HepG2 (cell line): Measurements from ENCODE around the gene TUBGCP6. TPM values are rescaled to one million over a fixed set of nuclear protein-coding genes. Genes with fewer than 3 reads are reported as not detected.
A peak's percentile ranks its signal among the peaks of the same experiment; 100 is the strongest.

Experiments used
- ATAC-seq: fragments of 200-7000 bp; cut with Tn5 transposase; 3 replicates; pipeline ENCODE4 v1.9.1; 2020; ENCODE audit warnings: mild to moderate bottlenecking, moderate library complexity
- BruUV-seq: library from RNA; stranded (reverse); fragments of 400-500 nt; replicated peaks from 2 replicates; lab custom pipeline; 2021; lab: Mats Ljungman, UMichigan
- CTCF ChIA-PET: fragments of 300-600 bp; formaldehyde crosslinking; extraction: SDS; loops from one replicate; lab custom pipeline; 2021; ENCODE audit warnings: low total read pairs, inconsistent platforms, low intra/inter-chr PET ratio; lab: Yijun Ruan, JAX
- POLR2A ChIA-PET: fragments of 350-600 bp; sonication (Branson Sonifier 250); formaldehyde crosslinking; loops from one replicate; lab custom pipeline; 2020; ENCODE audit warnings: antibody characterized with exemption, inconsistent platforms; lab: Yijun Ruan, JAX
- DNase-seq: peaks from one replicate; pipeline ENCODE4 v3.0.0-alpha.2; 2015; ENCODE audit warnings: low spot score
- FAIRE-seq: peaks from 3 replicates; lab custom pipeline; 2011; peaks lifted over from hg19 to GRCh38; lab: Jason Lieb, UNC
- H2AFZ ChIP-seq: one replicate; pipeline ENCODE4 v1.6.1; 2011; ENCODE audit warnings: low read length, inconsistent platforms
- H3K27ac ChIP-seq: fragments of 300-600 bp; 3 replicates; pipeline ENCODE4 v1.8.0; 2011; ENCODE audit warnings: mixed run types, mild to moderate bottlenecking, mixed read lengths, low read length, inconsistent platforms; ENCODE audit not compliant: insufficient read depth; ENCODE audit errors: extremely low read length
- H3K27me3 ChIP-seq, 2 experiments: fragments of 200-600 bp in 1 of 2; 2 replicates in 1 of 2; 3 replicates in 1 of 2; pipeline versions ENCODE4 v1.6.0 to v1.8.0; 2011; ENCODE audit warnings: low read length in 2 of 2, mild to moderate bottlenecking in 2 of 2, moderate library complexity in 2 of 2, inconsistent platforms in 1 of 2; ENCODE audit not compliant: insufficient read depth in 2 of 2, control insufficient read depth in 1 of 2
- H3K36me3 ChIP-seq, 2 experiments: fragments of 200-600 bp in 1 of 2; replicated peaks in 1 of 2; 2 replicates in 1 of 2; 3 replicates in 1 of 2; pipeline versions ENCODE4 v1.5.1 to v1.8.0; 2011; ENCODE audit warnings: low read length in 2 of 2, inconsistent platforms in 1 of 2; ENCODE audit not compliant: insufficient read depth in 2 of 2, control insufficient read depth in 1 of 2
- H3K4me1 ChIP-seq: 2 replicates; pipeline ENCODE4 v1.5.1; 2012; ENCODE audit warnings: low read length, inconsistent platforms; ENCODE audit not compliant: insufficient read depth
- H3K4me2 ChIP-seq: 2 replicates; pipeline ENCODE4 v1.6.0; 2011; ENCODE audit warnings: low read depth, low read length, inconsistent platforms
- H3K4me3 ChIP-seq, 3 experiments: fragments of 200-600 bp in 1 of 3; sonication (generic), shearing (Covaris generic) in 1 of 3; replicated peaks in 1 of 3; 2 replicates each; pipeline ENCODE4 v1.5.1; 2011 to 2016; ENCODE audit warnings: low read length in 3 of 3, inconsistent platforms in 2 of 3, low read depth in 2 of 3, mild to moderate bottlenecking in 2 of 3, control low read depth in 1 of 3, mixed read lengths in 1 of 3; ENCODE audit not compliant: insufficient read depth in 1 of 3
- H3K79me2 ChIP-seq: one replicate; pipeline ENCODE4 v1.6.1; 2011; ENCODE audit warnings: low read length, inconsistent platforms; ENCODE audit not compliant: insufficient read depth
- H3K9ac ChIP-seq: 2 replicates; pipeline ENCODE4 v1.6.0; 2011; ENCODE audit warnings: mild to moderate bottlenecking, low read depth, low read length, inconsistent platforms; ENCODE audit not compliant: insufficient read depth
- H3K9me3 ChIP-seq: 2 replicates; pipeline ENCODE4 v1.5.1; 2012; ENCODE audit warnings: mild to moderate bottlenecking, low read length
- H4K20me1 ChIP-seq: 2 replicates; pipeline ENCODE4 v1.6.0; 2011; ENCODE audit warnings: inconsistent platforms, mild to moderate bottlenecking, low read length, moderate library complexity; ENCODE audit not compliant: insufficient read depth
- CREB3 ChIP-seq: sonication (generic); formaldehyde crosslinking; IDR thresholded peaks from 2 replicates; pipeline ENCODE4 v1.5.0; 2020; ENCODE audit warnings: missing genetic modification reagents
- FOSL2 ChIP-seq: sonication (generic); formaldehyde crosslinking; IDR thresholded peaks from 2 replicates; pipeline ENCODE4 v1.4.0; 2020; ENCODE audit warnings: missing genetic modification reagents
- FOXO4 ChIP-seq: sonication (generic); formaldehyde crosslinking; conservative IDR thresholded peaks from 2 replicates; pipeline ENCODE4 v1.8.1; 2023; ENCODE audit warnings: missing genetic modification reagents
- GPBP1L1 ChIP-seq: sonication (generic); formaldehyde crosslinking; IDR thresholded peaks from 2 replicates; pipeline ENCODE4 v1.5.0; 2020; ENCODE audit warnings: mild to moderate bottlenecking, missing genetic modification reagents
- GPN1 ChIP-seq: sonication (generic); formaldehyde crosslinking; IDR thresholded peaks from 2 replicates; pipeline ENCODE4 v1.5.1; 2020; ENCODE audit warnings: missing genetic modification reagents, borderline replicate concordance
- GTF3A ChIP-seq: sonication (generic); formaldehyde crosslinking; conservative IDR thresholded peaks from 2 replicates; pipeline ENCODE4 v1.4.0; 2020; ENCODE audit warnings: mild to moderate bottlenecking, missing genetic modification reagents
- HNRNPUL1 ChIP-seq: fragments of 200-400 bp; formaldehyde crosslinking; IDR thresholded peaks from 2 replicates; pipeline ENCODE4 v1.6.1; 2017; ENCODE audit warnings: low read depth, mild to moderate bottlenecking, low read length, moderate library complexity
- MXD1 ChIP-seq: sonication (generic); formaldehyde crosslinking; IDR thresholded peaks from 2 replicates; pipeline ENCODE4 v1.4.0; 2020; ENCODE audit warnings: mild to moderate bottlenecking, missing genetic modification reagents
- PATZ1 ChIP-seq: sonication (generic); formaldehyde crosslinking; IDR thresholded peaks from 2 replicates; pipeline ENCODE4 v1.4.0; 2020; ENCODE audit warnings: missing genetic modification reagents
- POLR2A ChIP-seq, 2 experiments: IDR thresholded peaks; 2 replicates each; pipeline ENCODE4 v1.6.1; 2011; ENCODE audit warnings: low read depth in 2 of 2, low read length in 2 of 2, mild to moderate bottlenecking in 1 of 2, moderate library complexity in 1 of 2; ENCODE audit not compliant: insufficient read depth in 1 of 2
- RNF219 ChIP-seq: sonication (generic); formaldehyde crosslinking; IDR thresholded peaks from 2 replicates; pipeline ENCODE4 v1.5.0; 2020; ENCODE audit warnings: mild to moderate bottlenecking, missing genetic modification reagents
- ZFP36 ChIP-seq: fragments of 150-350 bp; IDR thresholded peaks from 2 replicates; pipeline ENCODE4 v1.6.1; 2018; ENCODE audit warnings: borderline replicate concordance, low read length, low read depth; ENCODE audit not compliant: partially characterized antibody
- ZNF232 ChIP-seq: sonication (generic); formaldehyde crosslinking; IDR thresholded peaks from 2 replicates; pipeline ENCODE4 v1.4.0; 2020; ENCODE audit warnings: missing genetic modification reagents, borderline replicate concordance
- ZNF317 ChIP-seq: sonication (generic); formaldehyde crosslinking; IDR thresholded peaks from 2 replicates; pipeline ENCODE4 v1.5.0; 2020; ENCODE audit warnings: mild to moderate bottlenecking, missing genetic modification reagents
- ZNF451 ChIP-seq: sonication (generic); formaldehyde crosslinking; IDR thresholded peaks from 2 replicates; pipeline ENCODE4 v1.5.0; 2020; ENCODE audit warnings: mild to moderate bottlenecking, missing genetic modification reagents
- ZNF552 ChIP-seq: sonication (generic); formaldehyde crosslinking; IDR thresholded peaks from 2 replicates; pipeline ENCODE4 v1.9.0; 2022; ENCODE audit warnings: missing genetic modification reagents, mild to moderate bottlenecking, borderline replicate concordance
- WGBS: methylation state at CpG from one replicate; pipeline ENCODE4 v1.1.6; 2017; ENCODE audit warnings: low lambda C conversion rate; 5-methylcytosine and 5-hydroxymethylcytosine counted together
- in situ Hi-C: cut with HindIII; loops from 2 replicates; pipeline ENCODE4 v1.10.0; 2017; ENCODE audit warnings: low pct_unique_long_range_greater_than_20kb; ENCODE audit not compliant: extremely low pct_ligation_motif_present
- intact Hi-C: fragments of 100-400 bp; cut with micrococcal nuclease; formaldehyde crosslinking; loops from one replicate; pipeline ENCODE4 v1.10.0; 2022; ENCODE audit not compliant: unreplicated experiment
- polyA plus RNA-seq, 8 experiments: library from polyadenylated mRNA; depleted of rRNA in 3 of 8; stranded (reverse) in 7 of 8; unstranded in 1 of 8; fragments of >200 nt; fragmentation: Illumina TruSeq in 4 of 8; extraction: Trizol in 4 of 8; gene quantifications; 2 replicates each; pipeline versions ENCODE4 v1.2.1 to v1.2.3, GENCODE V29; 2011 to 2016; ENCODE audit warnings: low read depth in 4 of 8, missing spikeins in 1 of 8, mixed read lengths in 1 of 8; ENCODE audit not compliant: insufficient read depth in 1 of 8
- total RNA-seq, 5 experiments: library from RNA; depleted of rRNA; stranded (reverse); fragments of >200 nt; fragmentation: Illumina TruSeq; extraction: Trizol; gene quantifications; 2 replicates each; pipeline ENCODE4 v1.2.3, GENCODE V29; 2016; ENCODE audit warnings: low read depth in 1 of 5

TUBGCP6 gene
- total and polyA plus RNA-seq, 2 of the 13 experiments (the other 11 are each of a cell fraction or from before 2014, with no cell fraction given), result 14.6 to 15.7 TPM

- Histone ChIP-seq H3K79me2 (peaks cover 13% of the 10 kb centered on the region), H2AFZ (no peak overlapping the region), H3K4me1 (peaks cover 49% of the 10 kb centered on the region), H3K4me2 (peak overlapping the region; percentile 96), H3K27me3 (no peaks in the 10 kb centered on the region; a peak in 1 of 5 replicates), H3K4me3 (peak overlapping the region; percentile 68 to 92 (median 84); a peak in 5 of 6 replicates), H3K9ac (peak overlapping the region; percentile 84), H4K20me1 (no peaks in the 10 kb centered on the region), H3K36me3 (peaks cover 4 to 9% of the 10 kb centered on the region in 2 experiments; a peak in 3 of 5 replicates), H3K9me3 (no peaks in the 10 kb centered on the region), H3K27ac (peak overlapping the region; percentile 76)
- ChIA-PET POLR2A (interaction anchor here (1.5 to 2.3 kb wide), 8 partner anchors 9 to 275 kb away, joined by 3 to 14 read pairs (median 6); partner anchors contain the start of genes DENND6B and SCO2), CTCF (interaction anchor here (1.2 kb wide), 1 partner anchor 9 kb away, joined by 4 read pairs; no protein-coding TSS in a partner anchor)
- ATAC-seq (no peak), DNase-seq (no peak), FAIRE-seq (no peak)
- BruUV-seq, result no TSS peak
- WGBS, result 60% methylated on average over 5 of the region's 11 CpGs
- in situ Hi-C loops, result no loop called here
- intact Hi-C loops, result no loop called here
- TF ChIP-seq ZFP36 (no peak), ZNF317 (CRISPR knock-in tag) (0 out of 2 replicates have a peak, but pooled peaks have one; percentile 1), ZNF451 (CRISPR knock-in tag) (no peak), CREB3 (CRISPR knock-in tag) (no peak), MXD1 (CRISPR knock-in tag) (peak; percentile 3; the same call in 1 of the 2 replicates), HNRNPUL1 (no peak), FOXO4 (CRISPR knock-in tag) (0 out of 2 replicates have a peak, but pooled peaks have one; percentile 46), ZNF232 (CRISPR knock-in tag) (no peak), GPBP1L1 (no peak), POLR2A (IDR thresholded peaks at IDR 0.05; ENCODE audit: insufficient read depth in 1 of 2, low read depth in 2 of 2, low read length in 2 of 2) (peak in 1 of 2 experiments; percentile 36; a peak in 1 of 4 replicates), FOSL2 (no peak), GTF3A (CRISPR knock-in tag) (no peak), ZNF552 (CRISPR knock-in tag) (no peak), RNF219 (CRISPR knock-in tag) (no peak), PATZ1 (CRISPR knock-in tag) (0 out of 2 replicates have a peak, but pooled peaks have one; percentile 4), GPN1 (peak; percentile 56; the same call in 1 of the 2 replicates)
These were observed 5.4 kb upstream of the TUBGCP6 start for GRCh38 chr22:50250249-50250554.
